Choroid plexus epithelial cell (primary cell): ENCODE data around the gene DTL.

ENCODE experiments used
- DNase-seq: peaks from one replicate; pipeline ENCODE4 v3.0.0-alpha.2; 2010; ENCODE audit warnings: low read depth
- H3K4me3 ChIP-seq: 2 replicates; pipeline ENCODE4 v1.5.1; 2011; ENCODE audit warnings: low read depth, mild to moderate bottlenecking, control low read depth, low read length, moderate library complexity
- TF ChIP-seq, protein P1 (sequence below): conservative IDR thresholded peaks from 2 replicates; pipeline ENCODE4 v1.5.1; 2011; ENCODE audit warnings: low read depth, mild to moderate bottlenecking, control low read depth, inconsistent platforms, low read length, moderate library complexity

DTL gene

DNA sequence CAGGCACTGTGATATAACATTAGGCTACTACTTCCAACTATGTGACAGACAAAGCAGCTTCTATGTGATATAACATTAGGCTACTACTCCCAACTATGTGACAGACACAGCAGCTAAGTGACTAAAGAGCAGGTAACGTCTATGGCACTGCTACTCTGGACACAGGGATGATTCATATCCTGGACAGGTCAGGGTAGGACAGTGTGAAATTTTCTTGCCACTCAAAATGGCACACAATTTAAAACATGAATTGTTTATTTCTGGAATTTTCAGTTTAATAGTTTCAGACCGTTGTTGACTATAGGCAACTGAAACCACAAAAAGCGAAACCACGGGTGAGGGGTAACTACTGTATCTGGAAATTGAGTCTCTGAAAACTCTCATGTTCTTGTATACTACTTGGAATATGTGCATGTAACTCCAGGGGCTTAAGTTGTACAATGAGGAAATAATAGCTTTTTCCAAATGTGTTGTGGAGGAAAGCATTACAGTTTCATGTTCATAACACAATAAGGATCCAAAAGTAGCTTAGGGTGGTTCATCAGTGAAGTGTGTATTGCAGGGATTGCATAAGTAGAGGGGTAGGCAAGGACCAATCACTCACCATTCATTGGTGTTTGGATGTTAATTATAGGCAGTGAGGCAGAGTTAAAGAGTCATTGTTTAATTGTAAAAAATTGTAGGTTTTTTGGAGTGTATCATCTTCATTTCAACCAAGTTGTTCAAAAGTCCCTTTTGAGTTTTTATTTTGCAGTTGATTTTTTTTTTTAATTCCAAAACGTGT lies 5.3 kb downstream of the DTL start:
- no peak for DNase-seq
- TF ChIP-seq, protein P1, sequence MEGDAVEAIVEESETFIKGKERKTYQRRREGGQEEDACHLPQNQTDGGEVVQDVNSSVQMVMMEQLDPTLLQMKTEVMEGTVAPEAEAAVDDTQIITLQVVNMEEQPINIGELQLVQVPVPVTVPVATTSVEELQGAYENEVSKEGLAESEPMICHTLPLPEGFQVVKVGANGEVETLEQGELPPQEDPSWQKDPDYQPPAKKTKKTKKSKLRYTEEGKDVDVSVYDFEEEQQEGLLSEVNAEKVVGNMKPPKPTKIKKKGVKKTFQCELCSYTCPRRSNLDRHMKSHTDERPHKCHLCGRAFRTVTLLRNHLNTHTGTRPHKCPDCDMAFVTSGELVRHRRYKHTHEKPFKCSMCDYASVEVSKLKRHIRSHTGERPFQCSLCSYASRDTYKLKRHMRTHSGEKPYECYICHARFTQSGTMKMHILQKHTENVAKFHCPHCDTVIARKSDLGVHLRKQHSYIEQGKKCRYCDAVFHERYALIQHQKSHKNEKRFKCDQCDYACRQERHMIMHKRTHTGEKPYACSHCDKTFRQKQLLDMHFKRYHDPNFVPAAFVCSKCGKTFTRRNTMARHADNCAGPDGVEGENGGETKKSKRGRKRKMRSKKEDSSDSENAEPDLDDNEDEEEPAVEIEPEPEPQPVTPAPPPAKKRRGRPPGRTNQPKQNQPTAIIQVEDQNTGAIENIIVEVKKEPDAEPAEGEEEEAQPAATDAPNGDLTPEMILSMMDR, result no peak
- no peak overlapping the region for H3K4me3 ChIP-seq

DNA sequence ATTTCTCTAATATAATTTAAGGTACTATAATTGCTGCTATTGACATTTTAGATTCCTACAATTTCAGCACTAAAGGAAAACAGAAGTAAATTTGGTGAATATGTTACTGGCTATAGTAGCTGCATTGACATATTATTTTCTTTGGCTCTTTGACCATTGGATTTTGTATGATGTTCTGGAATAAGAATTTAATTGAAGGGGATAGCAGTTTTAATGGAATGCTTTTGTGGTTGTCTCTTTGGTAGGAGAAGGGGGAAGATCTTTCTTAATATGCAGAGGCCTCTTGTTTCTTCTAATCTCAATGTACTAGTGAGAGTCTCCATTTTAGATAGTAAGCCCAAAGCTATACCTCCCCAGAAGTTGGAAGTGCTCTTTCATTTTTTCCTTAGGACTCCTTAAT lies 6.9 kb downstream of the DTL start:
- no peak overlapping the region for H3K4me3 ChIP-seq
- no peak for DNase-seq
- TF ChIP-seq, protein P1, result no peak

DNA sequence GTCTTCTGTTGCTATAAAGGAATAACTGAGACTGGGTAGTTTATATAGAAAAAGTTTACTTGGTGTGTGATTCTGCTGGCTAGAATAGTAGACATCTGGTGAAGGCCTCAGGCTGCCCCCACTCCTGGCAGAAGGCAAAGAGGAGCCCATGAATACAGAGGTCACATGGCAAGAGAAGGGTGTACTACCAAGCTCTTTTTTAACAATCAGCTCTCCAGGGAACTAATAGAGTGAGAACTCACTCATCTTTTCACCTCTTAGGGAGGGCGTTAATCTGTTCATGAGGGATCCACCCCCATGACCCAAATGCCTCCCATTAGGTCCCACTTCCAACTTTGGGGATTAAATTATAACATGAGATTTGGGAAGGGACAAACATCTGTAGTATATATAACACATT lies 9.3 kb downstream of the DTL start:
- TF ChIP-seq, protein P1, result no peak
- no peak overlapping the region for H3K4me3 ChIP-seq
- DNase-seq, result no peak

DNA sequence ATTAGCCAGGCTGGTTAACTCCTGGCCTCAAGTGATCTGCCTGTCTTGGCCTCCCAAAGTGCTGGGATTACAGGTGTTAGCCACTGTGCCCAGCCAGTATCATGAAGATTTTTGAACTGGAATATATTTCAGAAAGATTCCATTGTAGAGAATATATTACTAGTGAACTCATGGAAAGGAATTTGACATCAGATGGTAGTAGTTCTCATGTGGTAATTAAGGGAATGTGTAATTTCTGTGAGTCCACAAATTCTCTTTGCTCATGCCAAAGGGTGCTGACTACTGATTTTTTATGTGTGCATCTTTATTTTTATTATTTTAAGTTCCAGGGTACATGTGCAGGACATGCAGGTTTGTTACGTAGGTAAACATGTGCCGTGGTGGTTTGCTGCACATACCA lies 10.4 kb downstream of the DTL start:
- H3K4me3 ChIP-seq, result no peak overlapping the region
- peak; percentile 50 for DNase-seq
- TF ChIP-seq, protein P1, result no peak

DNA sequence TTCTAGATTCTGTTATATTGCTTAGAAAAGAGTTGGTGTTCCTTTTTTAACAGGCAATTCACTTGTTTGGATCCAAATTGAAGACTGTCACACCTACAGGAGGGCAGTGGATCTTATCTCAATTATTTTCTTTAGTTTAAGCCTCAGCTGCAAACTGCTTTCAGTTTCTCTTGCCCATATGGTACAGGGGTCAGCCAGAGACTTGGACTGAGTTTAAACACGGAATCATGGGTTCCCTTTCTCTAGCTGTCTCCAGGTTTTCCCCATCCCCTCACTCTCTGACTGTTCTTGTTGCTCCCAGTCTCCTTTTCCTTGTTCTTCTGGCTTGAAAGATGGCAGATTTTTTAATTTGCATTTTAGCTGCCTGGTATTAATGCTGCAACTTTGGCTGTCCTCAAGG lies 18.4 kb downstream of the DTL start:
- H3K4me3 ChIP-seq, result no peak overlapping the region
- TF ChIP-seq, protein P1, result no peak
- peak; percentile 28 for DNase-seq

DNA sequence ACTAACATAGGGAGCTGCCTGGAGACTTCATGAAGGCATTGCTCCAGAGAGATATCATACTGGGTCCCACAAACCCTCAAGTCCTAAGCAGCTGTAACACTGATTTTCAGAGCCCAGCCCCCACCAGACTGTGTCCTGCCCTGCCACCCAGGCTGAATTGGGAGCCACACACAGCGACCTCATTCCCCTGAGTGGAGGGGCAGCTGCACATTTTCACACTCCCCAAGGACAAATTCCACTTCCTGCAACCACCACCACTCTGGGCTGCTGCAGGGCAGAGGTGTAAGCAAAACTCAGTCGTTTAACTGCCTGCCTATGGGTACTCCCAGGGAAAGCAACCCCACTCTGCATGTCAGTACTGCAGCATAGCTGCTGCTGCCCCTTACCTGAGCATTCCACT lies 19.8 kb downstream of the DTL start:
- no peak for DNase-seq
- H3K4me3 ChIP-seq, result no peak overlapping the region
- TF ChIP-seq, protein P1, result no peak
